ENCODE measurements around the gene CGB7.
"Not testable (repeated sequence)": the region's sequence is repeated elsewhere in the genome, so short reads cannot be mapped to it uniquely, and the experiment has no call there.

DNA sequence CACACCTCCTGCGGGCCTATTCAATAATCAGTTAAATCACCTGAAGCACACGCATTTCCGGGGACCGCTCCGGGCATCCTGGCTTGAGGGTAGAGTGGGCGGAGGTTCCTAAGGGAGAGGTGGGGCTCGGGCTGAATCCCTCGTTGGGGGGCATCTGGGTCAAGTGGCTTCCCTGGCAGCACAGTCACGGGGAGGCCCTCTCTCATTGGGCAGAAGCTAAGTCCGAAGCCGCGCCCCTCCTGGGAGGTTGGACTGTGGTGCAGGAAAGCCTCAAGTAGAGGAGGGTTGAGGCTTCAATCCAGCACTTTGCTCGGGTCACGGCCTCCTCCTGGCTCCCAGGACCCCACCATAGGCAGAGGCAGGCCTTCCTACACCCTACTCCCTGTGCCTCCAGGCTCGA lies 14.0 kb downstream of the CGB7 start, which contains the start of gene CGB5:
- TF ChIP-seq, protein P1, sequence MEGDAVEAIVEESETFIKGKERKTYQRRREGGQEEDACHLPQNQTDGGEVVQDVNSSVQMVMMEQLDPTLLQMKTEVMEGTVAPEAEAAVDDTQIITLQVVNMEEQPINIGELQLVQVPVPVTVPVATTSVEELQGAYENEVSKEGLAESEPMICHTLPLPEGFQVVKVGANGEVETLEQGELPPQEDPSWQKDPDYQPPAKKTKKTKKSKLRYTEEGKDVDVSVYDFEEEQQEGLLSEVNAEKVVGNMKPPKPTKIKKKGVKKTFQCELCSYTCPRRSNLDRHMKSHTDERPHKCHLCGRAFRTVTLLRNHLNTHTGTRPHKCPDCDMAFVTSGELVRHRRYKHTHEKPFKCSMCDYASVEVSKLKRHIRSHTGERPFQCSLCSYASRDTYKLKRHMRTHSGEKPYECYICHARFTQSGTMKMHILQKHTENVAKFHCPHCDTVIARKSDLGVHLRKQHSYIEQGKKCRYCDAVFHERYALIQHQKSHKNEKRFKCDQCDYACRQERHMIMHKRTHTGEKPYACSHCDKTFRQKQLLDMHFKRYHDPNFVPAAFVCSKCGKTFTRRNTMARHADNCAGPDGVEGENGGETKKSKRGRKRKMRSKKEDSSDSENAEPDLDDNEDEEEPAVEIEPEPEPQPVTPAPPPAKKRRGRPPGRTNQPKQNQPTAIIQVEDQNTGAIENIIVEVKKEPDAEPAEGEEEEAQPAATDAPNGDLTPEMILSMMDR (tag by site-specific recombination; IDR thresholded peaks at IDR 0.05), result not testable (repeated sequence)
- TF ChIP-seq, protein P2, sequence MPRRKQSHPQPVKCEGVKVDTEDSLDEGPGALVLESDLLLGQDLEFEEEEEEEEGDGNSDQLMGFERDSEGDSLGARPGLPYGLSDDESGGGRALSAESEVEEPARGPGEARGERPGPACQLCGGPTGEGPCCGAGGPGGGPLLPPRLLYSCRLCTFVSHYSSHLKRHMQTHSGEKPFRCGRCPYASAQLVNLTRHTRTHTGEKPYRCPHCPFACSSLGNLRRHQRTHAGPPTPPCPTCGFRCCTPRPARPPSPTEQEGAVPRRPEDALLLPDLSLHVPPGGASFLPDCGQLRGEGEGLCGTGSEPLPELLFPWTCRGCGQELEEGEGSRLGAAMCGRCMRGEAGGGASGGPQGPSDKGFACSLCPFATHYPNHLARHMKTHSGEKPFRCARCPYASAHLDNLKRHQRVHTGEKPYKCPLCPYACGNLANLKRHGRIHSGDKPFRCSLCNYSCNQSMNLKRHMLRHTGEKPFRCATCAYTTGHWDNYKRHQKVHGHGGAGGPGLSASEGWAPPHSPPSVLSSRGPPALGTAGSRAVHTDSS (tag by site-specific recombination; IDR thresholded peaks at IDR 0.05), result not testable (repeated sequence)

Data from HEK293 (cell line).